Liver (tissue), 3 donors: Measurements from ENCODE around the gene RECK.
"Not testable (repeated sequence)": the region's sequence is repeated elsewhere in the genome, so short reads cannot be mapped to it uniquely, and the experiment has no call there.

Experiments used
- ATF3 ChIP-seq: IDR thresholded peaks from 2 replicates; pipeline ENCODE4 v1.6.1; 2016; ENCODE audit warnings: antibody characterized with exemption
- CTCF ChIP-seq: fragments of 150-350 bp; IDR thresholded peaks from 2 replicates; pipeline ENCODE4 v1.5.1; 2017; ENCODE audit warnings: improper control_type of control experiment, low read depth, low read length; ENCODE audit not compliant: missing input control
- GABPA ChIP-seq, 2 donors: IDR thresholded peaks in 1 of 2; conservative IDR thresholded peaks in 1 of 2; 2 replicates each; pipeline ENCODE4 v1.6.1; 2016; ENCODE audit warnings: antibody characterized with exemption in 2 of 2, mild to moderate bottlenecking in 1 of 2, moderate library complexity in 1 of 2
- donor health status: healthy.
- donor health status: healthy.

- TF ChIP-seq CTCF; ATF3; GABPA (IDR thresholded peaks at IDR 0.05 in 1 of 2, conservative IDR thresholded peaks at IDR 0.05 in 1 of 2): not testable (repeated sequence)
These were observed 43.6 kb upstream of the RECK start for GRCh38 chr9:35993136-35993535.
